HG03135 (cell line): ENCODE data around the gene RER1.
A peak's percentile ranks its signal among the peaks of the same experiment; 100 is the strongest.

Source experiments
- ATAC-seq: cut with Tn5 transposase; IDR thresholded peaks from one replicate; pipeline ENCODE4 v1.9.1; 2021; ENCODE audit warnings: mild to moderate bottlenecking, moderate library complexity; ENCODE audit not compliant: unreplicated experiment

RER1 gene

GRCh38 chr1:2405588-2406295 lies 14.1 kb downstream of the RER1 start:
- no peak for ATAC-seq

- no peak for ATAC-seq
Measured at GRCh38 chr1:2406451-2407041, 14.9 kb downstream of the RER1 start.

GRCh38 chr1:2407166-2407990 lies 15.7 kb downstream of the RER1 start:
- no peak for ATAC-seq

- ATAC-seq, result no peak
Measured at GRCh38 chr1:2407991-2408275, 16.3 kb downstream of the RER1 start.

- ATAC-seq, result no peak
Measured at GRCh38 chr1:2408456-2408855, 16.8 kb downstream of the RER1 start.

GRCh38 chr1:2408859-2409276 lies 17.2 kb downstream of the RER1 start:
- no peak for ATAC-seq

- no peak for ATAC-seq
Measured at GRCh38 chr1:2409745-2410144, 18.1 kb downstream of the RER1 start.

- peak; percentile 34 for ATAC-seq
Measured at GRCh38 chr1:2411801-2412394, 20.3 kb downstream of the RER1 start.

- peak; percentile 78 for ATAC-seq
Measured at GRCh38 chr1:2412395-2412772, 20.7 kb downstream of the RER1 start, which contains the start of gene PEX10. Gene PEX10, minus strand, starts transcription at chr1:2412564. Its CDS starts 62 bp downstream, at chr1:2412502.

GRCh38 chr1:2412773-2413494 lies 21.3 kb downstream of the RER1 start:
- peak; percentile 18 for ATAC-seq

- no peak for ATAC-seq
Measured at GRCh38 chr1:2413495-2414296, 22.1 kb downstream of the RER1 start.

GRCh38 chr1:2414297-2414958 lies 22.8 kb downstream of the RER1 start:
- no peak for ATAC-seq

GRCh38 chr1:2415337-2415736 lies 23.7 kb downstream of the RER1 start:
- no peak for ATAC-seq

- no peak for ATAC-seq
Measured at GRCh38 chr1:2415801-2416208, 24.2 kb downstream of the RER1 start.

GRCh38 chr1:2416403-2416802 lies 24.8 kb downstream of the RER1 start:
- no peak for ATAC-seq

GRCh38 chr1:2417083-2417832 lies 25.6 kb downstream of the RER1 start:
- no peak for ATAC-seq

GRCh38 chr1:2417833-2418225 lies 26.2 kb downstream of the RER1 start:
- ATAC-seq, result no peak

- no peak for ATAC-seq
Measured at GRCh38 chr1:2418791-2419320, 27.2 kb downstream of the RER1 start.

- no peak for ATAC-seq
Measured at GRCh38 chr1:2419416-2419815, 27.8 kb downstream of the RER1 start.
